Liver (tissue), 9 donors: ENCODE results near the gene TTC4. TPM values are rescaled to one million over a fixed set of nuclear protein-coding genes. Genes with fewer than 3 reads are reported as not detected.

Experiments used
- DNase-seq: peaks from one replicate; pipeline ENCODE4 v3.0.0-alpha.2; 2017; ENCODE audit warnings: low spot score
- H3K27ac ChIP-seq, 2 donors: one replicate each; pipeline ENCODE4 v1.7.0; 2013; ENCODE audit warnings: inconsistent platforms in 2 of 2, low read length in 2 of 2, control low read depth in 1 of 2, low read depth in 1 of 2, mild to moderate bottlenecking in 1 of 2
- H3K27me3 ChIP-seq, 4 donors: one replicate each; pipeline versions ENCODE4 v1.6.1 to v1.7.0; 2013; ENCODE audit warnings: low read length in 3 of 4, inconsistent platforms in 1 of 4, mild to moderate bottlenecking in 1 of 4, moderate library complexity in 1 of 4; ENCODE audit not compliant: control insufficient read depth in 4 of 4, insufficient read depth in 4 of 4
- H3K36me3 ChIP-seq, 4 donors: one replicate each; pipeline versions ENCODE4 v1.6.1 to v1.7.0; 2013; ENCODE audit warnings: low read length in 3 of 4, mild to moderate bottlenecking in 3 of 4, low read depth in 1 of 4, moderate library complexity in 1 of 4; ENCODE audit not compliant: control insufficient read depth in 4 of 4, insufficient read depth in 3 of 4
- H3K4me1 ChIP-seq, 4 donors: one replicate each; pipeline versions ENCODE4 v1.6.1 to v1.7.0; 2013; ENCODE audit warnings: low read length in 3 of 4, mild to moderate bottlenecking in 3 of 4, moderate library complexity in 1 of 4; ENCODE audit not compliant: control insufficient read depth in 4 of 4, insufficient read depth in 4 of 4
- H3K4me3 ChIP-seq, 3 donors: one replicate each; pipeline versions ENCODE4 v1.6.1 to v1.7.0; 2013; ENCODE audit warnings: low read length in 3 of 3, control low read depth in 1 of 3, low read depth in 1 of 3, mild to moderate bottlenecking in 1 of 3
- H3K9ac ChIP-seq, 2 donors: one replicate each; pipeline ENCODE4 v1.7.0; 2013; ENCODE audit warnings: low read length in 2 of 2, mild to moderate bottlenecking in 2 of 2, moderate library complexity in 2 of 2, control low read depth in 1 of 2, low read depth in 1 of 2
- H3K9me3 ChIP-seq, 4 donors: one replicate each; pipeline versions ENCODE4 v1.6.1 to v1.7.0; 2013; ENCODE audit warnings: low read length in 3 of 4; ENCODE audit not compliant: control insufficient read depth in 4 of 4
- EGR1 ChIP-seq, 2 donors: IDR thresholded peaks; 2 replicates each; pipeline ENCODE4 v1.6.1; 2016 to 2018; ENCODE audit warnings: antibody characterized with exemption in 2 of 2, low read depth in 2 of 2
- FOXA2 ChIP-seq: IDR thresholded peaks from 2 replicates; pipeline ENCODE4 v1.6.1; 2016; ENCODE audit warnings: antibody characterized with exemption
- GABPA ChIP-seq, 2 donors: IDR thresholded peaks in 1 of 2; conservative IDR thresholded peaks in 1 of 2; 2 replicates each; pipeline ENCODE4 v1.6.1; 2016; ENCODE audit warnings: antibody characterized with exemption in 2 of 2, mild to moderate bottlenecking in 1 of 2, moderate library complexity in 1 of 2
- HNF4A ChIP-seq, 2 donors: conservative IDR thresholded peaks; 2 replicates each; pipeline ENCODE4 v1.6.1; 2016; ENCODE audit warnings: antibody characterized with exemption in 2 of 2, mild to moderate bottlenecking in 2 of 2
- HNF4G ChIP-seq: IDR thresholded peaks from 2 replicates; pipeline ENCODE4 v1.6.1; 2016; ENCODE audit warnings: antibody characterized with exemption
- JUND ChIP-seq, 2 donors: IDR thresholded peaks; 2 replicates each; pipeline ENCODE4 v1.6.1; 2016; ENCODE audit warnings: antibody characterized with exemption in 2 of 2
- NR2F2 ChIP-seq: IDR thresholded peaks from 2 replicates; pipeline ENCODE4 v1.6.1; 2016; ENCODE audit warnings: antibody characterized with exemption
- RAD21 ChIP-seq, 2 donors: IDR thresholded peaks; 2 replicates each; pipeline ENCODE4 v1.6.1; 2016; ENCODE audit warnings: antibody characterized with exemption in 2 of 2, mild to moderate bottlenecking in 2 of 2
- SP1 ChIP-seq: IDR thresholded peaks from 2 replicates; pipeline ENCODE4 v1.6.1; 2018; ENCODE audit warnings: antibody characterized with exemption, mild to moderate bottlenecking
- WGBS: extraction: QIAGEN DNeasy Blood & Tissue Kit; methylation state at CpG from one replicate; pipeline ENCODE4 v1.1.7; 2013; 5-methylcytosine and 5-hydroxymethylcytosine counted together
- polyA plus RNA-seq, 2 donors: library from polyadenylated mRNA; stranded (reverse) in 1 of 2; unstranded in 1 of 2; fragments of 200-250 nt in 1 of 2; fragments of >200 nt in 1 of 2; fragmentation: Nextera tagmentation in 1 of 2; extraction: Ambion mirVana in 1 of 2; gene quantifications; one replicate each; pipeline versions ENCODE4 v1.2.1 to v1.2.3, GENCODE V29; 2013 to 2015
- total RNA-seq, 2 donors: library from RNA; depleted of rRNA; stranded (reverse); fragments of >200 nt; gene quantifications; one replicate each; pipeline ENCODE4 v1.2.3, GENCODE V29; 2014
- TF ChIP-seq, protein P1 (sequence below): fragments of 150-350 bp; IDR thresholded peaks from 2 replicates; pipeline ENCODE4 v1.5.1; 2017; ENCODE audit warnings: improper control_type of control experiment, low read depth, low read length; ENCODE audit not compliant: missing input control
- TF ChIP-seq, protein P2 (sequence below): IDR thresholded peaks from 2 replicates; pipeline ENCODE4 v1.6.1; 2016; ENCODE audit warnings: antibody characterized with exemption, mild to moderate bottlenecking
- donor health status: healthy.
- donor health status: healthy.
- donor health status: healthy.
- donor health status: healthy.
- donor health status: healthy.

Gene TTC4
- total and polyA plus RNA-seq, 4 donors = 6.9 to 10.9 (median 8.1) TPM

DNA sequence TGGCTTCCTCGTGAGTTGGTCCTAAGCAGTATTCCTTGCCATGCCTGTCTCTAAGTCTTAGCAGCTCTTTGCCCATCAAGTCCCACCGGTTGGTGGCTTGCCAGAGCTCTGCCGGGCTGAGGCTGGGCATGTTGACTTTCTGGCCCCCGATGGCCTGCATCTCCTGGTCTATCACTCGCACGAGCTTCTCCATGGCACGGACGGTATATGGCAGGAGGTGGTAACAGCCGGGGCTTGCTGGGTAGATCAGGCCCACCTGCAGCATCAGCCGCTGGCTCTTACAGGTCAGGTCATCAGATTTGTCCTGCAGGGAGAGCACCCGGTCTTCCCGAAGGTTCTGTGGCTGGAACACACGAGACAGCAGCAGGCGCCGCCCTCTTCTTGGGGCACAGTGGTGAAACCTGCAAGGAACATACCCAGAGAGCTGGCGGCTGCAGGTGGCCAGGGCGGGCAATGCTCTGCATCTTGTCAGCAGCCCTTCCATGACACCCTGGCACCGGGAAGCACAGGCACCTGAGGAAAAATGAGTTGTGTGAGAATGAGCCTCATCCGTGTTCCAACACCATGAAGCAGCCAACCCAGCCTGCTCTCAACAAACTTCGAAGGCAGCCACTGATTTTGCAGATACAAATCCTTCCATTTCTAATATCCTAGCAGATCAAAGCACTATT lies 43.2 kb downstream of the TTC4 start (continued):
- TF ChIP-seq, protein P1, sequence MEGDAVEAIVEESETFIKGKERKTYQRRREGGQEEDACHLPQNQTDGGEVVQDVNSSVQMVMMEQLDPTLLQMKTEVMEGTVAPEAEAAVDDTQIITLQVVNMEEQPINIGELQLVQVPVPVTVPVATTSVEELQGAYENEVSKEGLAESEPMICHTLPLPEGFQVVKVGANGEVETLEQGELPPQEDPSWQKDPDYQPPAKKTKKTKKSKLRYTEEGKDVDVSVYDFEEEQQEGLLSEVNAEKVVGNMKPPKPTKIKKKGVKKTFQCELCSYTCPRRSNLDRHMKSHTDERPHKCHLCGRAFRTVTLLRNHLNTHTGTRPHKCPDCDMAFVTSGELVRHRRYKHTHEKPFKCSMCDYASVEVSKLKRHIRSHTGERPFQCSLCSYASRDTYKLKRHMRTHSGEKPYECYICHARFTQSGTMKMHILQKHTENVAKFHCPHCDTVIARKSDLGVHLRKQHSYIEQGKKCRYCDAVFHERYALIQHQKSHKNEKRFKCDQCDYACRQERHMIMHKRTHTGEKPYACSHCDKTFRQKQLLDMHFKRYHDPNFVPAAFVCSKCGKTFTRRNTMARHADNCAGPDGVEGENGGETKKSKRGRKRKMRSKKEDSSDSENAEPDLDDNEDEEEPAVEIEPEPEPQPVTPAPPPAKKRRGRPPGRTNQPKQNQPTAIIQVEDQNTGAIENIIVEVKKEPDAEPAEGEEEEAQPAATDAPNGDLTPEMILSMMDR = no peak

DNA sequence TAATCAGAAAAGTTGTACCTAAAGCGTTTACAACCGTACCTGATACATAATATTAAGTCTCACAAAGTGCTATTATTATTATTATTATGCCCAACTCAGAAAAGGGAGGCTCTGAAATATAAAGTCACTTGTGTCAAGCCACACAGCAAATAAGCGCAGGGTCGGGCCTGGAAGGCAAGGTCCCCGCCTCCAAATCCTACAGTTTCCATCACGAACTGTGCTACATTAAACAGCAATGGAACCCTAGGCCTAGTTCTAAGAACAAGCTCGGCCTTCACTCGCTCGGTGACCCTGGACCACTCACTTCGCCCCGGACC lies 48.1 kb downstream of the TTC4 start:
- Histone ChIP-seq H3K36me3 (peaks cover 0 to 2% (median 0%) of the 10 kb centered on the region in 4 donors), H3K4me3 (peak overlapping the region; percentile 67 to 83 (median 75)), H3K9me3 (no peaks in the 10 kb centered on the region), H3K9ac (peak overlapping the region; percentile 9 to 82), H3K4me1 (peaks cover 0 to 15% (median 9%) of the 10 kb centered on the region in 4 donors), H3K27me3 (no peaks in the 10 kb centered on the region), H3K27ac (no peak overlapping the region)
- DNase-seq = no peak
- WGBS = 4% methylated on average over 11 of the region's 11 CpGs
- no peak for TF ChIP-seq FOXA2
- no peak for TF ChIP-seq EGR1 (IDR thresholded peaks at IDR 0.05; ENCODE audit: low read depth in 2 of 2)
- TF ChIP-seq GABPA (IDR thresholded peaks at IDR 0.05 in 1 of 2, conservative IDR thresholded peaks at IDR 0.05 in 1 of 2) = no peak
- TF ChIP-seq JUND (IDR thresholded peaks at IDR 0.05) = no peak
- no peak for TF ChIP-seq HNF4A (conservative IDR thresholded peaks at IDR 0.05)
- no peak for TF ChIP-seq NR2F2
- no peak for TF ChIP-seq RAD21 (IDR thresholded peaks at IDR 0.05)
- TF ChIP-seq SP1 = no peak
- TF ChIP-seq, protein P1 = no peak
- TF ChIP-seq HNF4G = no peak
- TF ChIP-seq, protein P2, sequence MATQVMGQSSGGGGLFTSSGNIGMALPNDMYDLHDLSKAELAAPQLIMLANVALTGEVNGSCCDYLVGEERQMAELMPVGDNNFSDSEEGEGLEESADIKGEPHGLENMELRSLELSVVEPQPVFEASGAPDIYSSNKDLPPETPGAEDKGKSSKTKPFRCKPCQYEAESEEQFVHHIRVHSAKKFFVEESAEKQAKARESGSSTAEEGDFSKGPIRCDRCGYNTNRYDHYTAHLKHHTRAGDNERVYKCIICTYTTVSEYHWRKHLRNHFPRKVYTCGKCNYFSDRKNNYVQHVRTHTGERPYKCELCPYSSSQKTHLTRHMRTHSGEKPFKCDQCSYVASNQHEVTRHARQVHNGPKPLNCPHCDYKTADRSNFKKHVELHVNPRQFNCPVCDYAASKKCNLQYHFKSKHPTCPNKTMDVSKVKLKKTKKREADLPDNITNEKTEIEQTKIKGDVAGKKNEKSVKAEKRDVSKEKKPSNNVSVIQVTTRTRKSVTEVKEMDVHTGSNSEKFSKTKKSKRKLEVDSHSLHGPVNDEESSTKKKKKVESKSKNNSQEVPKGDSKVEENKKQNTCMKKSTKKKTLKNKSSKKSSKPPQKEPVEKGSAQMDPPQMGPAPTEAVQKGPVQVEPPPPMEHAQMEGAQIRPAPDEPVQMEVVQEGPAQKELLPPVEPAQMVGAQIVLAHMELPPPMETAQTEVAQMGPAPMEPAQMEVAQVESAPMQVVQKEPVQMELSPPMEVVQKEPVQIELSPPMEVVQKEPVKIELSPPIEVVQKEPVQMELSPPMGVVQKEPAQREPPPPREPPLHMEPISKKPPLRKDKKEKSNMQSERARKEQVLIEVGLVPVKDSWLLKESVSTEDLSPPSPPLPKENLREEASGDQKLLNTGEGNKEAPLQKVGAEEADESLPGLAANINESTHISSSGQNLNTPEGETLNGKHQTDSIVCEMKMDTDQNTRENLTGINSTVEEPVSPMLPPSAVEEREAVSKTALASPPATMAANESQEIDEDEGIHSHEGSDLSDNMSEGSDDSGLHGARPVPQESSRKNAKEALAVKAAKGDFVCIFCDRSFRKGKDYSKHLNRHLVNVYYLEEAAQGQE = no peak
